Muscle layer of colon (tissue), 2 donors: ENCODE measurements around the gene SF3B3.

Source experiments
- H3K27ac ChIP-seq: one replicate; pipeline ENCODE4 v1.7.0; 2013; ENCODE audit warnings: low read depth, mild to moderate bottlenecking, low read length, moderate library complexity
- H3K27me3 ChIP-seq, 2 donors: one replicate each; pipeline ENCODE4 v1.7.0; 2013; ENCODE audit warnings: low read length in 2 of 2, mild to moderate bottlenecking in 2 of 2; ENCODE audit not compliant: insufficient read depth in 2 of 2, control insufficient read depth in 1 of 2
- H3K36me3 ChIP-seq: one replicate; pipeline ENCODE4 v1.7.0; 2013; ENCODE audit warnings: mild to moderate bottlenecking, low read length; ENCODE audit not compliant: insufficient read depth
- H3K4me1 ChIP-seq: one replicate; pipeline ENCODE4 v1.7.0; 2013; ENCODE audit warnings: mild to moderate bottlenecking, low read length; ENCODE audit not compliant: insufficient read depth
- H3K4me3 ChIP-seq, 2 donors: one replicate each; pipeline ENCODE4 v1.7.0; 2013; ENCODE audit warnings: low read length in 2 of 2, low read depth in 1 of 2, mild to moderate bottlenecking in 1 of 2, moderate library complexity in 1 of 2
- H3K9ac ChIP-seq: one replicate; pipeline ENCODE4 v1.7.0; 2013; ENCODE audit warnings: low read length
- H3K9me3 ChIP-seq: one replicate; pipeline ENCODE4 v1.7.0; 2013; ENCODE audit warnings: mild to moderate bottlenecking, low read length
- donor health status: abdominal sarcoma.
- donor health status: Adenocarcinoma of cecum.

SF3B3 gene

DNA sequence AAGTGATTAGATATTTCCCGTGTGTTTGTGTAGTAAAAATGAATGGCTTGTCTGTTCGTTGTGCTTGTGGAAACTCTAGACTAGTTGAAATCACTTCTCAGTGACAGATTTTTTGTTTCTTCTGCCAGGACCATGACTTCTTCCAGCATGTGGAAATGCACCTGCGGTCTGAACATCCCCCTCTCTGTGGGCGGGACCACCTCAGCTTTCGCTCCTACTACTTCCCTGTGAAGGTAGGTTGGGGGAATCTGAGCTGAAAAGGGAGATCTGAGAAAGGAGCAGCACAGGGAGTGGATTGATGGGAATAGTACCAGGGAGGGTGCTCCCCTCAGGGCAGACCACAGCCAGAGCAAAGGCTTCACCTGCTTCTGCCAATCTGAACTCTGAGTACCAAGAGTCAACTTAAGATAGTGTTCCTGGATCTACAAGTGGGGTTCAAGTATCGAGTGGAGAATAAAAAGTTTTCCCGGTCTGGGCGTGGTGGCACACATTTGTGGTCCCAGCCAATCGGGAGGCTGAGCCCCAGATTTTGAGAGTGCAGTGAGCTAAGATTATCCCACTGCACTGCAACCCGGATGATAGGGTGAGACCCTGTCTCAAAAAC lies 47.5 kb downstream of the SF3B3 start:
- H3K27ac ChIP-seq: no peak overlapping the region
- H3K36me3 ChIP-seq: peaks cover 75% of the 10 kb centered on the region
- H3K4me3 ChIP-seq: no peak overlapping the region
- H3K4me1 ChIP-seq: peaks cover 27% of the 10 kb centered on the region
- no peaks in the 10 kb centered on the region for H3K9me3 ChIP-seq
- H3K9ac ChIP-seq: no peak overlapping the region
- H3K27me3 ChIP-seq: no peaks in the 10 kb centered on the region

DNA sequence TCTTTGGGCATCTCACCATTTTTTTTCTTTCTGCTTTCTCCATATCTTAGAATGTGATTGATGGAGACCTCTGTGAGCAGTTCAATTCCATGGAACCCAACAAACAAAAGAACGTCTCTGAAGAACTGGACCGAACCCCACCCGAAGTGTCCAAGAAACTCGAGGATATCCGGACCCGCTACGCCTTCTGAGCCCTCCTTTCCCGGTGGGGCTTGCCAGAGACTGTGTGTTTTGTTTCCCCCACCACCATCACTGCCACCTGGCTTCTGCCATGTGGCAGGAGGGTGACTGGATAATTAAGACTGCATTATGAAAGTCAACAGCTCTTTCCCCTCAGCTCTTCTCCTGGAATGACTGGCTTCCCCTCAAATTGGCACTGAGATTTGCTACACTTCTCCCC lies 48.0 kb downstream of the SF3B3 start:
- Histone ChIP-seq H3K9ac (no peak overlapping the region), H3K27ac (no peak overlapping the region), H3K4me3 (no peak overlapping the region), H3K4me1 (peaks cover 31% of the 10 kb centered on the region), H3K36me3 (peaks cover 69% of the 10 kb centered on the region), H3K9me3 (no peaks in the 10 kb centered on the region), H3K27me3 (no peaks in the 10 kb centered on the region)

DNA sequence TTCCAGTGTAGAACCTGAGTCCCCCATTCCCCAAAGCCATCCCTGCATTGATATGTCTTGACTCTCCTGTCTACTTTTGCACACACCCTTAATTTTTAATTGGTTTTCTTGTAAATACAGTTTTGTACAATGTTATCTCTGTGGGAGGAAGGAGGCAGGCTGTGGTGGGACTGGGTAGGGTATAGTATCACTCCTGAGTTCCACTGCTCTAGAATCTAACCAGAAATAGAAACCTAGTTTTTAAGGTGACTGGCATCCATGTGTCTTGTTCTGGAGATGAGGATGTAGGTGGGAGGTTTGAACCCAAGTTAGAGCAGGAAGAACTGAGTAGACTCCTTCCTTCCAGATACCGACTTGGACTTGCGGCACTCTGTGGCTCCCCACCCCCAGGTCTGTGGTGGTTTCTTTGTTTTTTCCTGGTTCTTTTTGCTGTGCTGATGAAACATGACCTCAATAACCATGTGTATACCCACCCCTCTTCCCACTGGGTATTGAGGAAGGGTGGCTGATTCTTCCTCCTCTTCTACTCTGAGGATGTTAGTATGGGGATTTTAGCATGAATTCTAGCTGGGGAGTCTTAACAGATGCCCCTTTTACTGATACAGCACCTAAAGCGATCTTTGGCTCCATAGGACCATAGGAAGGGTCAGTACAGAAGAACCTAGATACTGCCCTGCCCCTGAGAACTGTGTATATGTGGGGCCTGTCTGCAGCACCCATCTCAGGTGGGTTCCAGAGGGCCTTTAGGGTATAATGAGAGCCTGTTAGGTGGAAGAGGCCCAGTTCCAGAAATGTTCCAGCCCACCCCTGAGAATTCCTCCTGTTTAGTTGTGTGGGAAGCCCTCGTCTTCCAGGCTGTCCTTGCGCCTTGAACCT lies 48.7 kb downstream of the SF3B3 start:
- Histone ChIP-seq H3K36me3 (peaks cover 63% of the 10 kb centered on the region), H3K4me1 (peaks cover 35% of the 10 kb centered on the region), H3K27me3 (no peaks in the 10 kb centered on the region), H3K9me3 (no peaks in the 10 kb centered on the region), H3K9ac (no peak overlapping the region), H3K27ac (no peak overlapping the region), H3K4me3 (no peak overlapping the region)

DNA sequence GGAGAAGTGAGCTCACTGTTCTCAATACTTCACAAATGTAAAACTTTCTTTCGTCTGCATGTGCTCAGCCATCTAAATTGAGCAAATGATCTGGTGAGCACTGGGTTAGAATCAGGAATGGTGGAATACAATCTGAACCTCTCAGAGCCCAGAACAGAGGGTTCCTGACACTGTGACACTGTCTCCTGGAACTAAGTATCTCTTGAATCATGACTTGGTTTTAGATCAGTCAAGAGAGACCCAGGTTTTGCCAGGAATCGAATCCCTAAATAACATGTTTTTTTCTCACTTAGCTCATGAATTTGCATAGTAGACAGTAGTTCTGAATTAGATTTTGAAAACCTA lies 49.3 kb downstream of the SF3B3 start:
- H3K4me3 ChIP-seq: no peak overlapping the region
- H3K4me1 ChIP-seq: peaks cover 35% of the 10 kb centered on the region
- H3K27ac ChIP-seq: no peak overlapping the region
- H3K36me3 ChIP-seq: peaks cover 57% of the 10 kb centered on the region
- H3K9ac ChIP-seq: no peak overlapping the region
- H3K9me3 ChIP-seq: no peaks in the 10 kb centered on the region
- H3K27me3 ChIP-seq: no peaks in the 10 kb centered on the region

DNA sequence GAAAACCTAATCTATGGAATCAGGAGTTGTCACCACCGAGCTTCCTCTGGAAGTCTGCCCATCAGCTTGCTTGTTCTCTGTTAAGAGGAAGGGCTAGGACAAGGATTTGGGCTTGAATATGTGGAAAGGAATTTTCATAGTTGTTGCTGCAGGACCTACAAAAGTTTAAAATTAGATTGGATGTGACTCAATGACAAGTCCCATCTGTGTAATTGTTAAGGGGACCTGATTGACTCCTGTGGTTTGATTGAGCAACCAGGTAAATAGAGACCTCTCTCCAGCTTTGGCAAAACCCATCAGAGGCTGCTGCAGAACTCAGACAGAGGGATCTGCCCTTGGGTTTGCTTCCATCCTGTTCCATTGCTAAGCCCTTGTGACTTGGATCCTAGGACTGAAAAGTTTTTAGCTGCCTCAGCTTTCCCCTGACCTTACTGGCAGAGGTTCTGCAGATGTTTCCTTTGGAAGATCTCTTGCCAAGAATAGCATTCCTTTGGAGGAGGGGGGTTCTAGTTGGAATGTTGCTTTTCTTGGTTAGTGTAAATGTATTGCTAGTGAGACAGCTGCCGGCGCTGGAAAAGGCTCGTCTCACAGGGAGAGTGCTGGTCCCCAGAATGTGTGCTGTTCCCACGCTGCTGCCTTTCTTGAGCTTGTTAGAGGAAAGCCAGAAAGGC lies 50.0 kb downstream of the SF3B3 start:
- peaks cover 50% of the 10 kb centered on the region for H3K36me3 ChIP-seq
- H3K27me3 ChIP-seq: no peaks in the 10 kb centered on the region
- no peak overlapping the region for H3K4me3 ChIP-seq
- no peaks in the 10 kb centered on the region for H3K9me3 ChIP-seq
- no peak overlapping the region for H3K9ac ChIP-seq
- H3K4me1 ChIP-seq: peaks cover 35% of the 10 kb centered on the region
- no peak overlapping the region for H3K27ac ChIP-seq

DNA sequence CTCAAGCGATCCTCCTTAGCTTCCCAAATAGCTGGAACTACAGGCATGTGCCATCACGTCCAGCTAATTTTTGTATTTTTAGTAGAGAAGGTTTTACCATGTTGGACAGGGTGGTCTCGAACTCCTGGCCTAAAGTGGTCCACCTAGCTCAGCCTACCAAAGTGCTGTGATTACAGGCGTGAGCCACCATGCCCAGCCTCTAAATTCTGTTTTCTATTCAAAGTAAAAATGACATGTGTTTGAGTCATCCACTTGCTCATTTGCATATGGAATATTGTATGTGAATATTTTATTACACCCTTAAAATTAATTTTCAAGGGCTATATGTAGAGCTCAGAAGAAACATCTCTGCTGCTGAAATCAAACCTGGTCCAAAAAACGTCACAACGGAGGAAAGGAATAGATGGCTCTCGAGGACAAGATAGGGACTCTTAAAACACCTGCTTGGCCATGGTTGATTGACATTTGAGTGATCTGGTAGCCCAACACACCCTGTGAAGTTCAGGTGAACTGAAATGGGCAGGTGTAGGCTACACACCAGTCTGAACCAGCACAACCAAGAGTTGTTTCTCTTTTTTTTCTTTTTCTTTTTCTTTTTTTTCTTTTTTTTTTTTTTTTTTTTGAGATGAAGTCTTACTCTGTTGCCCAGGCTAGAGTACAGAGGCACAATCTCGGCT lies 51.1 kb downstream of the SF3B3 start:
- Histone ChIP-seq H3K9me3 (no peaks in the 10 kb centered on the region), H3K4me1 (peaks cover 41% of the 10 kb centered on the region), H3K27ac (no peak overlapping the region), H3K9ac (no peak overlapping the region), H3K4me3 (no peak overlapping the region), H3K36me3 (peaks cover 38% of the 10 kb centered on the region), H3K27me3 (no peaks in the 10 kb centered on the region)

DNA sequence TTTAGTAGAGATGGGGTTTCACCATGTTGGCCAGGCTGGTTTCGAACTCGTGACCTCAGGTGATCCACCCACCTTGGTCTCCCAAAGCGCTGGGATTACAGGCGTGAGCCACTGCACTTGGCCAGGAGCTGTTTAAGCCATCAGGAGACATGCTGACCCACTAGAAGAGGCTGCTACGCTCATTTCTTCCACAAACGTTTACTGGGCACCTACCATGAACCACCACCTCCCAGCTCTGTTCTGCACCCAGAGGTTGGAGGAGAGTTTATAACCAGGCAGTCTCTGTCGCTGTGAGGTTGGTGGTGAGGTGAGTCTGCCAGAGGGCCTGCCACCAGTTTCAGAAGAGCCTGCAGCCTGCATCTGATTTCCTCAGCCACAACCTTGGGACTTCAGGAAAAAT lies 51.8 kb downstream of the SF3B3 start:
- Histone ChIP-seq H3K36me3 (peaks cover 32% of the 10 kb centered on the region), H3K4me3 (no peak overlapping the region), H3K27me3 (no peaks in the 10 kb centered on the region), H3K4me1 (peaks cover 45% of the 10 kb centered on the region), H3K9me3 (no peaks in the 10 kb centered on the region), H3K27ac (no peak overlapping the region), H3K9ac (no peak overlapping the region)

DNA sequence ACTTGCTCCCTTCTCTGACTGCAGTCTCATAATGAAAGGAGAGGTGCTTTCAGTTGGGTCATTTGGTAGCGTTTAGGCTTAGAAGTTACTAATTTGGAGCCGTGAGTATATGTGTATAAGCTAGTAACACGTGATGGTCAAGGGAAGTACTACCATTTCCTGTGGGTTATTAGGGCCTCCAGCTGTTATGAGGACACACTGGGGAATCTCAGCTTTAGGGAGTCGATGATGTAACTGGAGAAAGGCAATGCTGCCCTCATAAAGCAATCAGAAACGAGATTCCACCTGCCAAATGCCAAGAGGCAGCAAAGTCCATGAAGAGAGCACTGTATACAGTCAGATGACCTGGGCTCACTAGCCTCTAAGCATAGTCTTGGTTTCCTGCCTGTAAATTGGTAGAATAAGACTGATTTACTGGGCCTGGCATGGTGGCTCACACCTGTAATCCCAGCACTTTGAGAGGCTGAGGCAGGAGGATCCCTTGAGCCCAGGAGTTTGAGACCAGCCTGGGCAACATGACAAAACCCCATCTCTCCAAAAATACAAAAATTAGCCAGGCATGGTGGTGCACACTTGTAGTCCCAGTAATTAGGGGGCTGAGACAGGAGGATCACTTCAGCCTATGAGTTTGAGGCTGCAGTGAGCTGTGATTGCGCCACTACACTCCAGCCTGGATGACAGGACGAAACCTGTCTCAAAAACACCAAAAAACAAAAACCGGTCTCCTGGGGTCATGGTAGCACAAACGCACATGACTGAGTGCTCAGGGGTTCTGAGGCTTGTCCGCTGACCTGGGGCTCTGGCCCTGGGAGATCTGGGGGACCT lies 53.0 kb downstream of the SF3B3 start:
- peaks cover 45% of the 10 kb centered on the region for H3K4me1 ChIP-seq
- no peak overlapping the region for H3K27ac ChIP-seq

DNA sequence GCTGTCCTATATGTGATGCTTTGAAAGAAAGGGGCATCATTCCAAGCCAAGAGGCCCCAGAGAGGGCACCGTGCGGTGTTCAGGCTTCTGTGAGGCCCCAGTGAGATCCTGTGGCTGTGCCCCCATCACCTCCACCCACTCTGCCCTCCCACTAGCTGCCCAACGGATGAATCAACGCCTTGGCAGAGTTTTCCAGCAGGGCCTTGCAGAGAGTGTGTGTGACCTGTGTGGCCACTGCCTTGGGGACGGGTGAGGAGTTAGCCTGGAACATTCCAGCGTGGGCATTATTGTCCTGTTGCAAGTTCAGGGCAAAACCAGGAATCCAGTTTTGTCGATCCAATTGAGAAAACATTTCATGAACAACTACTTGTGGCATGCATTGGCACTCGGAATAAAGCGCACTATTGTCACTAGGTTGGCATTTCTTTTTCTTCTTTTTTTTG lies 53.7 kb downstream of the SF3B3 start:
- peaks cover 13% of the 10 kb centered on the region for H3K36me3 ChIP-seq
- no peak overlapping the region for H3K9ac ChIP-seq
- H3K9me3 ChIP-seq: no peaks in the 10 kb centered on the region
- H3K4me3 ChIP-seq: no peak overlapping the region
- no peaks in the 10 kb centered on the region for H3K27me3 ChIP-seq
- no peak overlapping the region for H3K27ac ChIP-seq
- H3K4me1 ChIP-seq: peaks cover 40% of the 10 kb centered on the region

More for the DNA sequence above, 53.0 kb downstream of the SF3B3 start:
- no peak overlapping the region for H3K4me3 ChIP-seq
- H3K9me3 ChIP-seq: no peaks in the 10 kb centered on the region
- H3K36me3 ChIP-seq: peaks cover 19% of the 10 kb centered on the region
- H3K27me3 ChIP-seq: no peaks in the 10 kb centered on the region
- no peak overlapping the region for H3K9ac ChIP-seq

DNA sequence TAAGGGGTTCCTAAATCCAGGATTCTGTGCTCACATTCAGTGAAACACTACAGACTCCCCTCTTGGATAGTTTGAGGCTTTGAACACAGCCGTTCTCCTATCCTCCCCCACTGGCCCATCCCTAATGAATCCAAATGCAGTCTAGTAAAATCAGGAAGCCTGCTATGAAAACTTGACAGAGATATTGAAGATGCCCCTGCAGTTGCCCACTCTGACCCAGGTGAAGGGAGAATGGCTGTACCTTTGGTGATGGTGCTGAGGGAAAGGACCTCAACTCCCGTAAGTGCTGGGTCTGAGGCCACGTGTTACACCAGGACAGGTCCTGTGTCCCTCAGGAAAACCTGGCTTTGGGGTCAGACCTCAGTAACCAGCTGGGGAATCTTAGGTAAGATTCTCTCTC lies 54.4 kb downstream of the SF3B3 start:
- Histone ChIP-seq H3K27me3 (no peaks in the 10 kb centered on the region), H3K36me3 (peaks cover 5% of the 10 kb centered on the region), H3K4me3 (no peak overlapping the region), H3K27ac (no peak overlapping the region), H3K9ac (no peak overlapping the region), H3K9me3 (no peaks in the 10 kb centered on the region), H3K4me1 (peaks cover 33% of the 10 kb centered on the region)
